H1 (cell line): Measurements from ENCODE around the gene GULP1. TPM values are rescaled to one million over a fixed set of nuclear protein-coding genes. Genes with fewer than 3 reads are reported as not detected.

Experiments used
- CTCF ChIA-PET: fragments of 300-600 bp; sonication (Branson Sonifier 250); formaldehyde crosslinking; loops from one replicate; lab custom pipeline; 2021; ENCODE audit not compliant: partially characterized antibody; lab: Charles Lee
- POLR2A ChIA-PET: fragments of 300-600 bp; sonication (Branson Sonifier 250); formaldehyde crosslinking; loops from one replicate; lab custom pipeline; 2021; ENCODE audit warnings: inconsistent platforms; ENCODE audit not compliant: partially characterized antibody; lab: Charles Lee
- DNase-seq, 2 experiments: peaks; one replicate each; pipeline versions ENCODE4 v3.0.0 to v3.0.0-alpha.2; 2010 to 2022; ENCODE audit warnings: low spot score in 2 of 2, low read depth in 1 of 2, mixed read lengths in 1 of 2
- FAIRE-seq: peaks from 2 replicates; lab custom pipeline; 2011; peaks lifted over from hg19 to GRCh38; lab: Jason Lieb, UNC
- H2AFZ ChIP-seq: 2 replicates; pipeline ENCODE4 v1.8.1; 2012; ENCODE audit warnings: low read length, inconsistent platforms
- H2AK5ac ChIP-seq: 2 replicates; pipeline ENCODE4 v1.6.1; 2013; ENCODE audit warnings: low read depth, low read length
- H2BK120ac ChIP-seq: replicated peaks from 2 replicates; pipeline ENCODE3; 2013; ENCODE audit warnings: low read depth, low read length, inconsistent platforms
- H2BK12ac ChIP-seq: 2 replicates; pipeline ENCODE4 v1.6.1; 2013; ENCODE audit warnings: low read depth, low read length
- H2BK15ac ChIP-seq: 2 replicates; pipeline ENCODE4 v1.6.1; 2013; ENCODE audit warnings: low read length
- H2BK20ac ChIP-seq: 2 replicates; pipeline ENCODE4 v1.6.1; 2013; ENCODE audit warnings: low read length
- H2BK5ac ChIP-seq: 2 replicates; pipeline ENCODE4 v1.6.1; 2013; ENCODE audit warnings: low read depth, low read length
- H3K14ac ChIP-seq: 2 replicates; pipeline ENCODE4 v1.6.1; 2013; ENCODE audit warnings: inconsistent platforms; ENCODE audit not compliant: insufficient read length
- H3K18ac ChIP-seq: 2 replicates; pipeline ENCODE4 v1.6.1; 2013; ENCODE audit warnings: low read length; ENCODE audit errors: extremely low read depth
- H3K23ac ChIP-seq: 2 replicates; pipeline ENCODE4 v1.6.1; 2013; ENCODE audit warnings: inconsistent platforms; ENCODE audit not compliant: insufficient read length
- H3K23me2 ChIP-seq: 2 replicates; pipeline ENCODE4 v1.6.1; 2013; ENCODE audit warnings: low read depth, low read length
- H3K27ac ChIP-seq: 2 replicates; pipeline ENCODE4 v1.6.1; 2011; ENCODE audit warnings: low read depth, low read length, inconsistent platforms
- H3K27me3 ChIP-seq, 4 experiments: replicated peaks in 1 of 4; 1 replicate in 1 of 4; 2 replicates in 3 of 4; pipeline versions ENCODE4 v1.6.1 to v1.8.1; 2011 to 2013; ENCODE audit warnings: low read length in 3 of 4, mild to moderate bottlenecking in 3 of 4, inconsistent platforms in 2 of 4, mixed read lengths in 2 of 4, moderate library complexity in 1 of 4; ENCODE audit not compliant: control insufficient read depth in 3 of 4, insufficient read depth in 3 of 4; ENCODE audit errors: extremely low read depth in 1 of 4
- H3K36me3 ChIP-seq, 4 experiments: 2 replicates each; pipeline versions ENCODE4 v1.6.1 to v1.8.1; 2011 to 2013; ENCODE audit warnings: mild to moderate bottlenecking in 4 of 4, low read length in 3 of 4, moderate library complexity in 2 of 4, control low read depth in 1 of 4, inconsistent platforms in 1 of 4; ENCODE audit not compliant: insufficient read depth in 4 of 4, control insufficient read depth in 2 of 4
- H3K4ac ChIP-seq: replicated peaks from 2 replicates; pipeline ENCODE3; 2013; ENCODE audit warnings: low read length, low read depth, mixed read lengths, inconsistent platforms; ENCODE audit not compliant: insufficient read length
- H3K4me1 ChIP-seq, 4 experiments: replicated peaks in 1 of 4; 1 replicate in 1 of 4; 2 replicates in 3 of 4; pipeline versions ENCODE4 v1.6.1 to v1.8.1; 2011 to 2013; ENCODE audit warnings: low read length in 3 of 4, inconsistent platforms in 2 of 4, mixed read lengths in 1 of 4; ENCODE audit not compliant: insufficient read depth in 4 of 4, control insufficient read depth in 3 of 4
- H3K4me2 ChIP-seq, 2 experiments: 2 replicates each; pipeline versions ENCODE4 v1.6.1 to v1.8.1; 2011 to 2013; ENCODE audit warnings: low read depth in 2 of 2, low read length in 2 of 2, control low read depth in 1 of 2, inconsistent platforms in 1 of 2, mild to moderate bottlenecking in 1 of 2; ENCODE audit not compliant: insufficient read depth in 1 of 2
- H3K4me3 ChIP-seq, 4 experiments: fragments of 200-600, 300-600 bp in 1 of 4; sonication (generic), shearing (Covaris generic), sonication (Bioruptor Twin) in 1 of 4; 2 replicates each; pipeline versions ENCODE4 v1.5.1 to v1.8.1; 2011 to 2016; ENCODE audit warnings: low read length in 4 of 4, low read depth in 3 of 4, control low read depth in 2 of 4, inconsistent platforms in 2 of 4, mild to moderate bottlenecking in 2 of 4, mixed read lengths in 1 of 4, moderate library complexity in 1 of 4; ENCODE audit not compliant: insufficient read depth in 2 of 4; ENCODE audit errors: extremely low read depth in 1 of 4
- H3K56ac ChIP-seq: replicated peaks from 2 replicates; pipeline ENCODE3; 2013; ENCODE audit warnings: low read depth, mild to moderate bottlenecking, mixed read lengths, low read length, inconsistent platforms; ENCODE audit not compliant: insufficient read length
- H3K79me1 ChIP-seq: 2 replicates; pipeline ENCODE4 v1.6.1; 2013; ENCODE audit warnings: low read depth, low read length, control low read depth
- H3K79me2 ChIP-seq, 2 experiments: 2 replicates each; pipeline versions ENCODE4 v1.6.1 to v1.8.1; 2012 to 2013; ENCODE audit warnings: low read length in 2 of 2, mild to moderate bottlenecking in 2 of 2, inconsistent platforms in 1 of 2; ENCODE audit not compliant: insufficient read depth in 2 of 2, control insufficient read depth in 1 of 2
- H3K9ac ChIP-seq, 4 experiments: replicated peaks in 1 of 4; 1 replicate in 1 of 4; 2 replicates in 3 of 4; pipeline versions ENCODE4 v1.6.1 to v1.8.1; 2011 to 2013; ENCODE audit warnings: low read depth in 3 of 4, low read length in 3 of 4, control low read depth in 2 of 4, mild to moderate bottlenecking in 2 of 4, moderate library complexity in 2 of 4, inconsistent platforms in 1 of 4; ENCODE audit errors: extremely low read depth in 1 of 4
- H3K9me3 ChIP-seq, 2 experiments: 2 replicates each; pipeline versions ENCODE4 v1.6.1 to v1.8.1; 2012 to 2013; ENCODE audit warnings: mild to moderate bottlenecking in 2 of 2, moderate library complexity in 2 of 2, control low read depth in 1 of 2, inconsistent platforms in 1 of 2, low read depth in 1 of 2, low read length in 1 of 2, mixed read lengths in 1 of 2; ENCODE audit not compliant: insufficient read depth in 2 of 2
- H4K20me1 ChIP-seq, 2 experiments: replicated peaks in 1 of 2; 2 replicates each; pipeline versions ENCODE3 to v1.8.1; 2011 to 2013; ENCODE audit warnings: inconsistent platforms in 2 of 2, low read length in 2 of 2, mild to moderate bottlenecking in 1 of 2; ENCODE audit not compliant: insufficient read depth in 2 of 2, control insufficient read depth in 1 of 2
- H4K5ac ChIP-seq: 2 replicates; pipeline ENCODE4 v1.6.1; 2013; ENCODE audit warnings: low read length, low read depth, mixed read lengths, inconsistent platforms; ENCODE audit not compliant: insufficient read length
- H4K8ac ChIP-seq: 2 replicates; pipeline ENCODE4 v1.8.0; 2013; ENCODE audit warnings: mild to moderate bottlenecking, moderate library complexity, low read length, inconsistent platforms; ENCODE audit not compliant: insufficient read depth; ENCODE audit errors: extremely low read depth
- H4K91ac ChIP-seq: replicated peaks from 2 replicates; pipeline ENCODE3; 2013; ENCODE audit warnings: low read length, mixed read lengths, inconsistent platforms; ENCODE audit not compliant: insufficient read length
- EP300 ChIP-seq, 2 experiments: IDR thresholded peaks; 1 replicate in 1 of 2; 2 replicates in 1 of 2; pipeline ENCODE4 v1.6.1; 2011 to 2012; ENCODE audit warnings: low read depth in 2 of 2, low read length in 2 of 2, mild to moderate bottlenecking in 2 of 2, borderline replicate concordance in 1 of 2, inconsistent platforms in 1 of 2, moderate library complexity in 1 of 2
- GABPA ChIP-seq: IDR thresholded peaks from 2 replicates; pipeline ENCODE4 v1.6.1; 2011; ENCODE audit warnings: mild to moderate bottlenecking, low read length, moderate library complexity, borderline replicate concordance; ENCODE audit not compliant: insufficient read depth
- GTF2F1 ChIP-seq: IDR thresholded peaks from 2 replicates; pipeline ENCODE4 v1.6.1; 2012; ENCODE audit warnings: low read depth, low read length, improper control_type of control experiment, borderline replicate concordance
- HDAC2 ChIP-seq, 2 experiments: fragments of 300-600 bp in 1 of 2; sonication (generic) in 1 of 2; IDR thresholded peaks; 2 replicates each; pipeline ENCODE4 v1.6.1; 2011 to 2012; ENCODE audit warnings: low read depth in 2 of 2, low read length in 2 of 2, mild to moderate bottlenecking in 2 of 2, moderate library complexity in 2 of 2, borderline replicate concordance in 1 of 2, inconsistent platforms in 1 of 2
- JUND ChIP-seq: IDR thresholded peaks from 2 replicates; pipeline ENCODE4 v1.6.1; 2011; ENCODE audit warnings: mild to moderate bottlenecking, improper control_type of control experiment, low read length
- KDM4A ChIP-seq: IDR thresholded peaks from one replicate; pipeline ENCODE4 v1.7.1; 2012; ENCODE audit warnings: low read depth, mild to moderate bottlenecking, moderate library complexity, low read length, inconsistent platforms; ENCODE audit not compliant: severe bottlenecking
- KDM5A ChIP-seq: fragments of 200-600 bp; IDR thresholded peaks from 2 replicates; pipeline ENCODE4 v1.7.1; 2012; ENCODE audit warnings: mild to moderate bottlenecking, low read length, inconsistent platforms, mixed read lengths
- MAFK ChIP-seq: IDR thresholded peaks from 2 replicates; pipeline ENCODE4 v1.6.1; 2012; ENCODE audit warnings: low read depth, mild to moderate bottlenecking, improper control_type of control experiment, low read length
- POU5F1 ChIP-seq: IDR thresholded peaks from 2 replicates; pipeline ENCODE4 v1.6.1; 2011; ENCODE audit warnings: low read depth, mild to moderate bottlenecking, low read length, moderate library complexity
- SIX5 ChIP-seq: IDR thresholded peaks from 2 replicates; pipeline ENCODE4 v1.6.1; 2011; ENCODE audit warnings: mild to moderate bottlenecking, low read depth, low read length
- SP2 ChIP-seq: IDR thresholded peaks from 2 replicates; pipeline ENCODE4 v1.6.1; 2012; ENCODE audit warnings: mild to moderate bottlenecking, low read length, inconsistent platforms
- SP4 ChIP-seq: IDR thresholded peaks from 2 replicates; pipeline ENCODE4 v1.6.1; 2012; ENCODE audit warnings: low read length, inconsistent platforms
- SRF ChIP-seq: IDR thresholded peaks from 2 replicates; pipeline ENCODE4 v1.6.1; 2011; ENCODE audit warnings: mild to moderate bottlenecking, low read depth, low read length, moderate library complexity
- TBP ChIP-seq: IDR thresholded peaks from 2 replicates; pipeline ENCODE4 v1.6.1; 2011; ENCODE audit warnings: low read depth, low read length, improper control_type of control experiment
- YY1 ChIP-seq: IDR thresholded peaks from 2 replicates; pipeline ENCODE4 v1.6.1; 2011; ENCODE audit warnings: low read depth, mild to moderate bottlenecking, low read length
- ZNF274 ChIP-seq: IDR thresholded peaks from 2 replicates; pipeline ENCODE4 v1.7.0; 2012; ENCODE audit warnings: low read length, borderline replicate concordance; ENCODE audit errors: extremely low read depth
- WGBS, 2 experiments: shearing (Covaris generic) in 1 of 2; methylation state at CpG; one replicate each; pipeline versions ENCODE4 v1.1.6 to v1.1.7; 2013 to 2015; ENCODE audit warnings: low lambda C conversion rate in 2 of 2, mixed read lengths in 2 of 2, inconsistent platforms in 1 of 2, low coverage in 1 of 2, missing lambda C conversion rate in 1 of 2; ENCODE audit not compliant: insufficient replicate concordance in 2 of 2, insufficient coverage in 1 of 2, insufficient read length in 1 of 2; ENCODE audit errors: extremely low coverage in 1 of 2, missing lambda C conversion rate in 1 of 2; 5-methylcytosine and 5-hydroxymethylcytosine counted together
- polyA plus RNA-seq, 7 experiments: library from polyadenylated mRNA; depleted of rRNA in 3 of 7; stranded (reverse) in 5 of 7; unstranded in 2 of 7; fragments of >200 nt in 5 of 7; fragments of 200-250 nt in 2 of 7; gene quantifications; 1 replicate in 5 of 7; 2 replicates in 1 of 7; 4 replicates in 1 of 7; pipeline versions ENCODE4 v1.2.1 to v1.2.3, GENCODE V29; 2011 to 2013; ENCODE audit warnings: missing spikeins in 2 of 7, mixed read lengths in 2 of 7
- total RNA-seq: library from RNA; stranded (reverse); fragmentation: NEBNext Ultra II Directional; extraction: Animal tissue kit (Norgen Biotek cat#: 25700); gene quantifications from 2 replicates; pipeline ENCODE4 v1.2.1, GENCODE V29; 2021

The GULP1 gene
- total and polyA plus RNA-seq, 2 of the 8 experiments (the other 6 are each of a cell fraction or from before 2014, with no cell fraction given): 69.7 to 139 TPM

- ChIA-PET POLR2A (no interaction called here), CTCF (interaction anchor here (0.6 kb wide), 1 partner anchor 222 kb away, joined by 3 read pairs; no protein-coding TSS in a partner anchor)
- no peak overlapping the region for H3K23ac ChIP-seq
- H4K91ac ChIP-seq: no peak overlapping the region
- no peak overlapping the region for H2AFZ ChIP-seq
- H3K79me2 ChIP-seq: no peaks in the 10 kb centered on the region
- no peak overlapping the region for H3K18ac ChIP-seq
- no peak overlapping the region for H4K8ac ChIP-seq
- 93% methylated on average over 3 of the region's 3 CpGs; no CpG with 5 or more reads in 1 of the 2 experiments for WGBS, 2 experiments
- H3K27ac ChIP-seq: no peak overlapping the region
- H3K4me2 ChIP-seq: no peak overlapping the region
- H2AK5ac ChIP-seq: no peak overlapping the region
- H3K36me3 ChIP-seq: no peaks in the 10 kb centered on the region
- H3K4me1 ChIP-seq: no peaks in the 10 kb centered on the region
- FAIRE-seq (no peak), DNase-seq (no peak)
- H3K79me1 ChIP-seq: no peaks in the 10 kb centered on the region
- H2BK12ac ChIP-seq: no peak overlapping the region
- H2BK20ac ChIP-seq: no peak overlapping the region
- H2BK120ac ChIP-seq: no peak overlapping the region
- H4K5ac ChIP-seq: no peak overlapping the region
- H2BK15ac ChIP-seq: no peak overlapping the region
- no peaks in the 10 kb centered on the region for H3K27me3 ChIP-seq
- no peak overlapping the region for H3K14ac ChIP-seq
- H3K4me3 ChIP-seq: no peak overlapping the region
- H3K4ac ChIP-seq: no peak overlapping the region
- no peaks in the 10 kb centered on the region for H3K23me2 ChIP-seq
- no peak overlapping the region for H3K9ac ChIP-seq
- H3K9me3 ChIP-seq: no peaks in the 10 kb centered on the region
- H3K56ac ChIP-seq: no peak overlapping the region
- H4K20me1 ChIP-seq: no peaks in the 10 kb centered on the region
- H2BK5ac ChIP-seq: no peak overlapping the region
- TF ChIP-seq ZNF274 (no peak), SIX5 (no peak), KDM5A (no peak), EP300 (IDR thresholded peaks at IDR 0.05; ENCODE audit: borderline replicate concordance in 1 of 2, low read depth in 2 of 2, low read length in 2 of 2) (no peak), KDM4A (no peak), GABPA (no peak), HDAC2 (IDR thresholded peaks at IDR 0.05; ENCODE audit: borderline replicate concordance in 1 of 2, low read depth in 2 of 2, low read length in 2 of 2) (no peak), TBP (no peak), GTF2F1 (no peak), SRF (no peak), MAFK (no peak), POU5F1 (no peak), YY1 (no peak), SP2 (no peak), SP4 (no peak), JUND (no peak)
Observed at GRCh38 chr2:188627471-188627870, 335.8 kb downstream of the GULP1 start.
